NCI-H146 (cell line): ENCODE data around the gene TAS2R60.
"Not testable (repeated sequence)": the region's sequence is repeated elsewhere in the genome, so short reads cannot be mapped to it uniquely, and the experiment has no call there.

ENCODE experiments used
- DNase-seq: peaks from one replicate; lab custom pipeline; 2025; lab: John Stamatoyannopoulos, UW

The TAS2R60 gene

DNA sequence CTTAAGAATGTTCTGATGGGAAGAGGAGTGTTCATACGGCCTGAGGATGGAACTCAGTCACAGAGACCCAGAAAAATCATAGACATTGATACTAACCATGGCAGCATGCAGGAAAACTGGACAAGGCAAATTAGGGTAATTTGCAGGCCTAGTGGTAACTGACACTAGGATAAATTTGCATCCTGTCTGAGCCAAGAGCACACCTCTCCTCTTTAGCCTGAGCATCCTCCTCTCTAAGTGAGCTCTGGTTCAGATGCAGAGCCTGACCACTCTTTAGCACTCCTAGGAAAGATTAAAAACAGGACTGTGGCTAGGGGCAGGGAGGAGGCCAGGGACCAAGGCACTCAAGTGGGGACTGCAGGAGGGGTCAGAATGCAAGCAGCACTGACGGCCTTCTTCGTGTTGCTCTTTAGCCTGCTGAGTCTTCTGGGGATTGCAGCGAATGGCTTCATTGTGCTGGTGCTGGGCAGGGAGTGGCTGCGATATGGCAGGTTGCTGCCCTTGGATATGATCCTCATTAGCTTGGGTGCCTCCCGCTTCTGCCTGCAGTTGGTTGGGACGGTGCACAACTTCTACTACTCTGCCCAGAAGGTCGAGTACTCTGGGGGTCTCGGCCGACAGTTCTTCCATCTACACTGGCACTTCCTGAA is 34.4 kb downstream of the TAS2R60 start, which contains the start of gene TAS2R41:
Gene TAS2R41 (plus strand): TSS at position 373 of the 650 bp plus-strand sequence. CDS start 0 bp downstream, at position 373.
- DNase-seq: no peak

DNA sequence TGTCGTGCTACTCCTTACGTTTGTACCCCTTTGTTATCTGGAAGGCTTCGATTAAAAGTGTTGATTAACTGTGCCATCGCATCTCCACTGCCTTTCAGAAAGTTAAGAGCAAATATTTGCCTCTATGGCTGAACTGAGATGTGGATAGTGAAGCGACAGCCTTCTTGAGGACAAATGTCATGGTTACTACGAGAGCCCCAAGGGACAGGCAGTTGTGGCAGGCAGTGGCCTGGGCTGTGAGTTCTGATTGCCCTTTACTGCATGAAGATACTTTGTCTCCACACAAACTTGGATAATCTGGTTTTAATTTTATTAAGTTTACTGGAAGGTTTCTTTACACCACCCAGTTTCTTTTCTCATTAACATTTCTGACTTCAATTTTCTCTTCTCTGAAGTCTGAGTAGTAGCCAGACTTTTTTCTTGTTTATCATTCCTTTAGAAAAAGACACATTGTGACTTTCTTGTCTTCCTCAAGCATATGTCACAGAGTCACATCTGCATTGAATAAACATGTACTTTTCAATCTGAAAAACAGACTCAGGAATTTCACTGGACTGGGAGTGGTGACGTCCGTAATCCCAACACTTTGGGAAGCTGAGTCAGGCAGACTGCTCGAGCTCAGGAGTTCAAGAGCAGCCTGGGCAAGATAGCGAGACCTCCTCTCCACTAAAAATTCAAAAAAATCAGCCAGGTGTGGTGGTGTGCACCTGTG is 36.0 kb downstream of the TAS2R60 start:
- DNase-seq: no peak

DNA sequence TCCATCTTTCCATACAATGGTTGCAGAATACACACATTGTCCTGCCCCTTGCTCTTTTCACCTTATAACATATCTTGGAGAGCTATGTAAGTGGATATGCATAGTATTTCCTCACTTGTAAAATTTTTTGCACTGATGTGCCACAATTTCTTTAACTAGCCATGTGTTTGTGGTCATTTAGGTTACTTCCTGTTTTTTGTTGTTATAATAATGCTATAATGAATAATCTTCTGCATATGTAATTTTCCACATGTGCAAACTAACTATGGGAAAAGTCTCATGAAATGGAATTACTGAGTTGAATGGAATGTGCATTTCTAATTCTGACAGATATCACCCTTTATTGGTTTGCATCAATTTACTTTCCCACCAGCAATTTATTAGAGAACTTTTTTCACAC is 37.2 kb downstream of the TAS2R60 start:
- no peak for DNase-seq

DNA sequence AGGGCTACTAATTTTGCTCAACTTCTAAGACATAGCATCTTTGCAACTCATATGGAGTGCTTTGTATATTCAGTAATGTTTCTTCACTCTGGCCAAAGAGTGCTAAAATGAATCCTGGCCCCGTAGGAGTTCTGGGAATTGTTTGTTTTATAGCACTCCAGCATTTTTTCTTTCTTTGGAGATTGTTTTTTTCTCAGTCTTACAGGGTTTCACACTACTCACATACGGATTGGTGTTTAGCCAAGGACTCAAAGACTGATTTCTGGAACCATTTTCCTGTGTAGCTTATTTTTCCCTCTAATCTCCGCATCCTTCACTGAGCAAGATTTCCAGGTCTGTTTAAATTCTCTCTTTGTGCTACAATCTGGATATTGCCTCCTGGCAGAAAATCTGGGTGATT is 40.9 kb downstream of the TAS2R60 start:
- DNase-seq: no peak

DNA sequence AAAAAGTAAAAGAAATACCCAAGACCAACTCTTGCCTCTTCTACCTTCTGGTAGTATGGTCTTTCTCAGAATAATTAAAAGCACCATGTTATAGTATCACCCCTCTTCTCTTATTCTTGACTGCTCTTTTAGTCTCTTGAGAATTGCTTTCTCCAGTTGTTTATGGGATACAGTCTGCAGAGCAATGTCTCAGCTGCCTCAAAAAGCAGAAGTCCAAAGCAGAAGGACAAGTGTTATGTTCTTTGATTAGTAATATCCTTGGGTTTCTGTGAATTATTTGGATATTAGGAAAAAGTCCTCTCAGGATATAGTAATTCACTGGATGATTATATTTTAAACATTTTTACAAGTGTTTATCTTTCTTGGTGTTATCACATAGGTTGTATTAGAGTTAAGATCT is 41.8 kb downstream of the TAS2R60 start:
- no peak for DNase-seq

DNA sequence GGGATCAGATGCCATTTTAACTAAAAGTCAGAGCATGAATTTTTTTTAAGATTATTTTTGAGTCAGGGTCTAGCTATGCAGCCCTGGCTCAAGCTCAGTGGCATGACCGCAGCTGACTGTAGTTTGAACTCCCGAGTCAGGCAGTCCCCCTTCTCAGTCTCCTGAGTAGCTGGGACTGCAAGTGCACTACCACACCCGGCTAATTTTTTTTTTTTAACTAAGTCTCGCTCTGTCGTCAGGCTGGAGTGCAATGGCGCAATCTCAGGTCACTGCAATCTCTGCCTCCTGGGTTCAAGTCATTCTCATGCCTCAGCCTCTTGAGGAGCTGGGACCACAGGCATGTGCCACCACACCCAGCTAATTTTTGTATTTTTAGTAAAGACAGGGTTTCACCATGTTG is 42.2 kb downstream of the TAS2R60 start:
- DNase-seq: no peak

DNA sequence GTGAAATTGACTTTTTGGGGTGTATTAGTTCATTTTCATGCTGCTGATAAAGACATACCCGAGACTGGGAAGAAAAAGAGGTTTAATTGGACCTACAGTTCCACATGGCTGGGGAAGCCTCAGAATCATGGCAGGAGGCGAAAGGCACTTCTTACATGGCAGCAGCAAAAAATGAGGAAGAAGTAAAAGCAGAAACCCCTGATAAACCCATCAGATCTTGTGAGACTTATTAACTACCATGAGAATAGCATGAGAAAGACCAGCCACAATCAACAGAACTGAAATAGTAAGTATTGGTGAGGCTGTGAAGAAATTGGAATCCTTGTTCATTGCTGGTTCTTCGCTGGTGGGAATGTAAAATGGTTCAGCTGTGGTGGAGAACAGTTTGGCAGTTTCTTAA is 43.0 kb downstream of the TAS2R60 start:
- not testable (repeated sequence) for DNase-seq

DNA sequence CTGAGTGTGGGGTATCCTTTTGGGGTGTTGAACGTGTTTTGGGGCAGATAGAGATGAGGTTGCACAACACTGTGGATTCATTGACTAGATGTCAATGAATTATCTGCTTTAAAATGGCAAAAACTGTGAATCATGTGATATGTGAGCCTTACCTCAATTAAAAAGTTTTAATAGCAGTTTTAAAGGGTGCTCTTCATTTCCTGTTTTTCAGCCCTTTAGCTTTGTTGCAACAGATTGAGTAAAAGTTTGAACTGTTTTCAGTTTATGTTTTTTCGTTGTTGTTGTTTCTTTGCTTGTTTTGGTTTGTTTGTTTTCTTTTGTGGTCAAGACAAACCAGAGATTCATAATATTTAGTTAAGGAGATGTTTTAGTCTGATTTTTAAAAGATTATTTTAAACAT is 43.8 kb downstream of the TAS2R60 start:
- DNase-seq: no peak

DNA sequence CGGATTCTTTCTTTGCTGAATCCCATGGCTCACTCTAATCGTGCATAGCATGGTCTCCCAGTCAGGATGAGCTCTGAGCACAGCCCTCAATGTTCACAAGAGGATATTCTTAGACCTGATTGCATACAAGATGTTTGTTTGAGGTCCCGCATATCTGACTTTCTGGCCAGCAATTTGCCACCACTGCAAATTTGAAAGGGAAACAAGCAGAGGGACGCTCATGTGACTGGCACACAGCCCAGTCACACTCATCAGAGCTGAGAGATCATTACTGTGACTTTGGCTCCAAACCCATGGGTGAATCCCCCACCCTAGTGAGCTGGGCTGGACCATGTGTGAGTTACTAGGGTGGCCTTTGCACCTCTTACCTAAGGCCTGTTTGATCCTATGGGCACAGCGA is 44.3 kb downstream of the TAS2R60 start:
- DNase-seq: no peak

DNA sequence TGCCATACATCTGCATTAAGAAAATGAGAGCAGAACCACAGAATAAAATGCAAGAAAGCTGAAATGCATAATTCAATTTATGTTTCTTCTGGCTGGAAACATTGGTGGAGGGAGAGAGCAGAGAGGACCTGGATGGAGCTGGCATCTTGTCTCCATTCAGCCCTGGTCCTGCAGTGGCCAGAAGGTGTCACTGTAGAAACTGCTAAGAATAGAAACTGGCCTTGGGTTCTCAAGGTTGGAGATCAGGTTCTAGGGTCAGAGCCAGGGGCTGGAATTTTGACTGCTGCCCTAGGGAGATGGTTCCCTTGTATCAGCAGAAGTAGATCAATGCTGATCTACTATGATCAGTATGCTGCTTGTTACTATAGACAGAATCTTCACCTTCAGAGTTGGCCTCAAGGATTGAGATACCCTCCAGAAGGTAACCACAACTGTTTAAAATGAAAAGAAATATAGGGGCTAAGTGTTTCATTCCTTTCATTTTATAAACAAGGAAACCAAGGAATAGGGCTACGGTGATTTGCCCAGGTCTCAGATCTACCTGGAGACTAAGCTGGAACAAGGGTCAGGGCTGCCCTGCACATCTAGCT is 47.6 kb downstream of the TAS2R60 start:
- no peak for DNase-seq

DNA sequence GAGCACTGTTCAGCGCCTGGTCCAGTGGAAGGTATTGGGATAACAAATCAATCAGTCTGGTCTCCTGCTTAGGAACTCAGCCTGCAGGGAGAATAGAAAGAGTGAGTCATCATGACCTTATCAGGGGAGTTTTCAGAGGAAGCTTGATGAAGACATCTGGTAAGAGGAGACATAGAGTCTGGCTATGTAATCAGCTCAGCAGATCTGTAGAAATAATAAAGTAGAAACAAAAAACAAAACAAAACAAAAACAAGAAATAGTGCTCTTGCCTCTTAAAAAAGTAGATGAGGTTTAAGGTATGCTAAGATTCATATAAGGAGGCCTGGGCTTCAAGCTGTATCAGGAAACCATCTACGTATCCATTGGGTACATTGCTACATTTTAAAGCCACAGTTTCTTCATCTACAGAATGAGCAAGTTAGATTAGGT is 48.8 kb downstream of the TAS2R60 start:
- no peak for DNase-seq

DNA sequence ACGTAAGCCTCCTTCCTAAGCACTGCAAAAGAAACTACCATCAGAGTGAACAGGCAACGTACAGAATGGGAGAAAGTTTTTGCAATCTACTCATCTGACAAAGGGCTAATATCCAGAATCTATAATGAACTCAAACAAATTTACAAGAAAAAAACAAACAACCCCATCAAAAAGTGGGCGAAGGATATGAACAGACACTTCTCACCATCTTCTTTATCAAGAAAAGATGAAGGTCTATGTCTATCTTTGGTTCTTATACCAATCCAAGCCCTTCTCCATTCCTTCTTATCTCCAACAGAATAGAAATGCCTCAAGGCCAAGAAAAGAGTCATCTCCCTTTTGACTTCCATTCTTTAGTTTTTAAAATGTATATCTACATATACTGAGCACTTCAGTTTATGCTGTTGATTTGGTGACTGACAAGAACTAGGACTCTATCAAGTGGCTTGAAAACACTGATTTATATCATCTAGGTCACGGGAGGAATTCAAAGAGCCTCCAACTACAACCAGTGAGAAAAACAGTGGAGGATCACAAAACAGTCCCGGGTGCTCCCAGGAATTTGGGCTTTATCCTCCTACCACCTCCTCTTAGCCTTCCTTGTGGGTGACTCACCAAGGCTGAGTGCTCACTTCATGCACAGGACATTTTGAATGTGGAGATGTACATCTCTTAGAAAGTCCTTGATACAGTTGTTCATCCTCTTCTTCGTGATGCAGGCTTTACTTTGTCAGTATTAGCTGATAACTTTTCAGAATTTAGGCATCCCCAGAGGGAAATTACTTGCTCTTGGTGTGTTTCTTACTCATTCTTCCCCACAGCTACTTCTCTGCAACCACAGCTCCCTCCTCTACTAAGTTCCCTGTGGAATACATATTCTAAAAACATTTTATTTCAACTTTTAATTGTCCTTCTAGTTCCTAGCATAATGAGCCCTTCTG is 49.8 kb downstream of the TAS2R60 start:
- no peak for DNase-seq

DNA sequence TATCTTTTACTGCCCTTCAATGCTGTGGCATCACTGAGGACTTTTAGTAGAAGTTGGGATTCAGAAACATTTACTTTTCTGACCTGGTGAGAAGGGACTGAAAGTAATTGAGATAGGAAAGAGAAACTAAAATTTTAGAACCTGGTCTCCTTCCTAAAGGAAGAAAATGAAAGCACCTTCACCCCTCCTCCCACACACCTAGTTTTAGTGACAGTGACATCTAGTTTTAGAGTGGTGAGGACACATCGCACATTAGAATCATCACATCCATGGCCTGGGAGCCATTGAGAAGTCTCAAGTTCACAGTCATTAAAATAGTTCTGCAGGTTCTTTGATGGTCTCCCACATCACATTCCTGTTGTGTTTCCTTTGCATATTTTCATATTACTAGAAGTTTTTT is 50.5 kb downstream of the TAS2R60 start:
- DNase-seq: no peak
